ENCODE data around the gene ZNF318.

- TF ChIP-seq CTCF (optimal IDR thresholded peaks at IDR 0.05 in 1 of 3, IDR thresholded peaks at IDR 0.05 in 1 of 3, conservative IDR thresholded peaks at IDR 0.05 in 1 of 3; ENCODE audit: extremely low read depth in 1 of 3, insufficient read depth in 2 of 3, low read length in 3 of 3): no peak
- TF ChIP-seq EZH2 (IDR thresholded peaks at IDR 0.05; ENCODE audit: low read length): no peak
Measured at GRCh38 chr6:43399932-43400487, 30.6 kb upstream of the ZNF318 start.

Data from keratinocyte (primary cell).